ENCODE results near the gene IL15RA.

The IL15RA gene

DNA sequence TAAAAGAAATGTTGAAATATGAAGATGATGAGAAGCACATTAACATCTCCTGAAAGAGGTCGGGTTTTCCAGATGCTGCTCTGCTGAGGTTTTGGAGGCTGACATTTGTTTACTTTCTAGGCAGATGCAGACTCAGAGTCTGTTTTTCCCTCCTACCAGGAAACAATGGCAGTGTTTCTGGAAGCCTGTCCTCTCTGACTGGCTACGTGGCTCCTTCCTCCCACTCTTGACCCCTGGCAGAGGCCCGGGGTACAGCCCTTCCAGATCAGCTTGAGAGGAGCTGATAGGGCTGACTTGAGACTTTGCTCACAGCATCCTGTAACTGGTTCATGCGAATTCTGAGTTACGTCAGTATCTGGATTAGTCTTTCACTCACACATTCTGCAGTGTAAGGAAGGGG lies 41.1 kb upstream of the IL15RA start:
- Histone ChIP-seq H3K36me3 (replicated peaks; ENCODE audit: low read depth, low read length) (peaks cover 4% of the 10 kb centered on the region), H3K27me3 (ENCODE audit: low read depth, low read length) (no peaks in the 10 kb centered on the region), H2AFZ (ENCODE audit: low read depth, low read length) (no peak overlapping the region), H3K79me2 (ENCODE audit: low read length) (no peaks in the 10 kb centered on the region), H3K9me3 (ENCODE audit: insufficient read depth, low read length) (no peaks in the 10 kb centered on the region), H3K4me2 (ENCODE audit: low read length) (no peak overlapping the region), H4K20me1 (ENCODE audit: insufficient read depth, low read length) (no peaks in the 10 kb centered on the region), H3K4me3 (ENCODE audit: low read length) (no peak overlapping the region), H3K9ac (ENCODE audit: low read length) (no peak overlapping the region), H3K4me1 (ENCODE audit: low read length) (peaks cover 12% of the 10 kb centered on the region), H3K27ac (ENCODE audit: low read length) (no peak overlapping the region)
- no peak for TF ChIP-seq EZH2phosphoT487 (IDR thresholded peaks at IDR 0.05; ENCODE audit: low read depth)
- TF ChIP-seq, protein P1, sequence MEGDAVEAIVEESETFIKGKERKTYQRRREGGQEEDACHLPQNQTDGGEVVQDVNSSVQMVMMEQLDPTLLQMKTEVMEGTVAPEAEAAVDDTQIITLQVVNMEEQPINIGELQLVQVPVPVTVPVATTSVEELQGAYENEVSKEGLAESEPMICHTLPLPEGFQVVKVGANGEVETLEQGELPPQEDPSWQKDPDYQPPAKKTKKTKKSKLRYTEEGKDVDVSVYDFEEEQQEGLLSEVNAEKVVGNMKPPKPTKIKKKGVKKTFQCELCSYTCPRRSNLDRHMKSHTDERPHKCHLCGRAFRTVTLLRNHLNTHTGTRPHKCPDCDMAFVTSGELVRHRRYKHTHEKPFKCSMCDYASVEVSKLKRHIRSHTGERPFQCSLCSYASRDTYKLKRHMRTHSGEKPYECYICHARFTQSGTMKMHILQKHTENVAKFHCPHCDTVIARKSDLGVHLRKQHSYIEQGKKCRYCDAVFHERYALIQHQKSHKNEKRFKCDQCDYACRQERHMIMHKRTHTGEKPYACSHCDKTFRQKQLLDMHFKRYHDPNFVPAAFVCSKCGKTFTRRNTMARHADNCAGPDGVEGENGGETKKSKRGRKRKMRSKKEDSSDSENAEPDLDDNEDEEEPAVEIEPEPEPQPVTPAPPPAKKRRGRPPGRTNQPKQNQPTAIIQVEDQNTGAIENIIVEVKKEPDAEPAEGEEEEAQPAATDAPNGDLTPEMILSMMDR (IDR thresholded peaks at IDR 0.05; ENCODE audit: low read depth, low read length): no peak

DNA sequence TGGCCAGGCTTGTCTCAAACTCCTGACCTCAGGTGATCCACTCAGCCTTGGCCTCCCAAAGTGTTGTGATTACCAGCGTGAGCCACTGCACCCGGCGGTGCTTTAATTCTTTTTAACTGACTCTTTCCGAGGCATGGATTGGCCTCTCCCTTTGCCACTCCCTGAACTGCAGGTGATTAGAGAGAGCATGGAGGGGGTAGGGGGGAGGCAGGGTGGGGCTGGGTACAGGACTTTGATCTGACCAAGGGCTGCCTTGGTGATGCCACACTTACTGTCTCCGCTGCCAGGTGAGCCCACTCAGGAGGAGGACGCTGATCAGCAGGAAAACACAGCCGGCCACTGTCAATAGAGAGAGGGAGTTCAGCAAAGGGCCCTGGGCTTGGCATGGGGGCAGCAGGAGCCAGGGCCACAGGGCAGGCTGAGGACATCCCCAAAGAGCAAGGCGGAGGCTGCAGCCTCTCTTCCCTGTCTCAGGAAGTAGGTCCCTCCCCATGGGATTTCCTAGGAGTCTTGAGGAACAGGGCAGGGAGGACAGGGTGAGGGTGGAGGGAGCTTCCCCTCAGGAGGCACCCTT lies 40.5 kb upstream of the IL15RA start:
- Histone ChIP-seq H3K4me1 (ENCODE audit: low read length) (peaks cover 12% of the 10 kb centered on the region), H4K20me1 (ENCODE audit: insufficient read depth, low read length) (no peaks in the 10 kb centered on the region), H3K27ac (ENCODE audit: low read length) (no peak overlapping the region), H3K27me3 (ENCODE audit: low read depth, low read length) (no peaks in the 10 kb centered on the region), H3K79me2 (ENCODE audit: low read length) (no peaks in the 10 kb centered on the region), H3K4me2 (ENCODE audit: low read length) (no peak overlapping the region), H3K4me3 (ENCODE audit: low read length) (no peak overlapping the region), H3K9ac (ENCODE audit: low read length) (no peak overlapping the region), H3K36me3 (replicated peaks; ENCODE audit: low read depth, low read length) (peaks cover 4% of the 10 kb centered on the region), H3K9me3 (ENCODE audit: insufficient read depth, low read length) (no peaks in the 10 kb centered on the region), H2AFZ (ENCODE audit: low read depth, low read length) (no peak overlapping the region)
- no peak for TF ChIP-seq EZH2phosphoT487 (IDR thresholded peaks at IDR 0.05; ENCODE audit: low read depth)
- TF ChIP-seq, protein P1 (IDR thresholded peaks at IDR 0.05; ENCODE audit: low read depth, low read length): no peak

DNA sequence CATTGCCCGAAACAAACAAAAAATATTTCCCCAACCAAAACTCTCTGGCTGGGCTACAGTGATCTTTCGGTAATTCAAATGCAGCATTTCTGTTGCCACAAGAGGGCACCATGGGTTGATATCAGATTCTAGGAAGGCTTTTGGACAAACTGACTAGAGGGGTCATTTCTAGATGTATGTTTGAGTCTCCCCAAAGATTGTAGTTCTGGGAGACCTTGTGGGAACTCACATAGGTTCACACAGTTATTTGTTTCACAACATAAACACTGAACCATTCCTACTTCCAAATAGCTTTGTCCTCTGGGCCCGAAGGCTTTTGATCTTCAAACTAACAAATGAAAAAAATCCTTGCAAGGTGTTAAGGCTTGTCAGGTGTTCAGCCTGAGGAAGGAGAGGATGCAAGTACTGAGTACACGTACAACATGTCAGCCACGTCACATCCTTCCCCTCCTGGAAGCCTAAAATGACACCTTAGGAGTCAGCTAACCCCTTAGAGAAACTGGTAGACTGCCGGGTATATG lies 37.0 kb upstream of the IL15RA start:
- Histone ChIP-seq H2AFZ (ENCODE audit: low read depth, low read length) (peak overlapping the region; percentile 54; the same call in 1 of the 2 replicates), H3K79me2 (ENCODE audit: low read length) (no peaks in the 10 kb centered on the region), H3K4me3 (ENCODE audit: low read length) (peak overlapping the region; percentile 58), H4K20me1 (ENCODE audit: insufficient read depth, low read length) (no peaks in the 10 kb centered on the region), H3K4me1 (ENCODE audit: low read length) (peaks cover 12% of the 10 kb centered on the region), H3K9ac (ENCODE audit: low read length) (peak overlapping the region; percentile 50; the same call in 1 of the 2 replicates), H3K27ac (ENCODE audit: low read length) (peak overlapping the region; percentile 37), H3K4me2 (ENCODE audit: low read length) (peak overlapping the region; percentile 72), H3K9me3 (ENCODE audit: insufficient read depth, low read length) (no peaks in the 10 kb centered on the region), H3K27me3 (ENCODE audit: low read depth, low read length) (no peaks in the 10 kb centered on the region), H3K36me3 (replicated peaks; ENCODE audit: low read depth, low read length) (peaks cover 3% of the 10 kb centered on the region)
- no peak for TF ChIP-seq EZH2phosphoT487 (IDR thresholded peaks at IDR 0.05; ENCODE audit: low read depth)
- TF ChIP-seq, protein P1 (IDR thresholded peaks at IDR 0.05; ENCODE audit: low read depth, low read length): peak; percentile 79

DNA sequence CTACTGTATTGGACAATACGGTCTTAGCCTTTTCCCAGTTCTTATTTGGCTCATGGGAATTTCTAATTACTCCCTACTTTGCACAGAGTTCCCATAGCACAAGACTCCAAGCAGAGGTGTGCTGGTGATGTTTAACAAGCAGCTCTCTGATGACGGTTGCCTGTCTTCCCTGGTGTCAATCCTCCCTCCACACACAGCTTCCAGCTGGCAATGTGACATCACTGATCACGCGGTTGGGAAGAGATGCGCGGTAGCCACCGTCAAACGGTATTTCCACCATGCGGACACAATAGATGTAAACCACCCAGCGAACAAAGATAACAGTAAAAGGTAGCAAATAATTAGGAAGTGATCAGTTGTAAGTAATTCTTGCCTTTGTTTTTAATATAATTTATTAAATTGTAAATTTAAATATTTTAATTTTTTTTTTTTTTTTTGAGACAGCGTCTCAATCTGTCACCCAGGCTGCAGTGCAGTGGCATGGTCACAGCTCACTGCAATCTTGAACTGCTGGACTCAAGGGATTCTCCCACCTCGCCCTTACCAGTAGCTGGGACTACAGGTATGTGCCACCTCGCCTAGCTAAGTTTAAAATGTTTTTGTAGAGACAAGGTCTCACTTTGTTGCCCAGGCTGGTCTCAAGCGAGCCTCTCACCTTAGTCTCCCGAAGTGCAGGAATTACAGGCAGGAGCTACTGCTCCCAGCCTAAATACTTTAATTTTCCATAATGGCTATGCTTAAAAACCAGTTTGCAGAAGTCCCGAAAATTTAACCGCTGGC lies 36.3 kb upstream of the IL15RA start:
- no peaks in the 10 kb centered on the region for H3K27me3 ChIP-seq (ENCODE audit: low read depth, low read length)

More for the DNA sequence above, 36.3 kb upstream of the IL15RA start:
- 0 out of 2 replicates have a peak overlapping the region, but pooled peaks have one; percentile 54 for H2AFZ ChIP-seq (ENCODE audit: low read depth, low read length)
- H3K4me1 ChIP-seq (ENCODE audit: low read length): peaks cover 12% of the 10 kb centered on the region
- no peaks in the 10 kb centered on the region for H3K9me3 ChIP-seq (ENCODE audit: insufficient read depth, low read length)
- peak overlapping the region; percentile 50; the same call in 1 of the 2 replicates for H3K9ac ChIP-seq (ENCODE audit: low read length)
- H3K79me2 ChIP-seq (ENCODE audit: low read length): no peaks in the 10 kb centered on the region
- H3K4me3 ChIP-seq (ENCODE audit: low read length): peak overlapping the region; percentile 58
- H3K4me2 ChIP-seq (ENCODE audit: low read length): peak overlapping the region; percentile 72
- no peak overlapping the region for H3K27ac ChIP-seq (ENCODE audit: low read length)
- no peak for TF ChIP-seq EZH2phosphoT487 (IDR thresholded peaks at IDR 0.05; ENCODE audit: low read depth)
- TF ChIP-seq, protein P1 (IDR thresholded peaks at IDR 0.05; ENCODE audit: low read depth, low read length): no peak
- H4K20me1 ChIP-seq (ENCODE audit: insufficient read depth, low read length): no peaks in the 10 kb centered on the region
- no peaks in the 10 kb centered on the region for H3K36me3 ChIP-seq (replicated peaks; ENCODE audit: low read depth, low read length)
